HepG2 (cell line): ENCODE measurements around the gene SLC66A3. TPM values are rescaled to one million over a fixed set of nuclear protein-coding genes. Genes with fewer than 3 reads are reported as not detected.
A peak's percentile ranks its signal among the peaks of the same experiment; 100 is the strongest.

Source experiments
- AFF4 ChIP-seq: sonication (generic); formaldehyde crosslinking; IDR thresholded peaks from 2 replicates; pipeline ENCODE4 v1.4.0; 2020; ENCODE audit warnings: missing genetic modification reagents
- ARNT ChIP-seq: fragments of 450-650 bp; IDR thresholded peaks from 2 replicates; pipeline ENCODE4 v1.6.1; 2017
- ATF2 ChIP-seq: sonication (generic); formaldehyde crosslinking; IDR thresholded peaks from 2 replicates; pipeline ENCODE4 v1.4.0; 2020; ENCODE audit warnings: missing genetic modification reagents
- HNRNPLL ChIP-seq: fragments of 200-400 bp; formaldehyde crosslinking; IDR thresholded peaks from 2 replicates; pipeline ENCODE4 v1.6.1; 2017; ENCODE audit warnings: mild to moderate bottlenecking, low read depth, low read length; ENCODE audit not compliant: poor library complexity, severe bottlenecking
- JARID2 ChIP-seq: sonication (generic); formaldehyde crosslinking; IDR thresholded peaks from 2 replicates; pipeline ENCODE4 v1.8.1; 2023; ENCODE audit warnings: missing genetic modification reagents, inconsistent platforms; ENCODE audit not compliant: insufficient replicate concordance
- RFXAP ChIP-seq: sonication (generic); formaldehyde crosslinking; IDR thresholded peaks from 2 replicates; pipeline ENCODE4 v1.4.0; 2020; ENCODE audit warnings: missing genetic modification reagents, borderline replicate concordance
- SIN3A ChIP-seq: IDR thresholded peaks from 2 replicates; pipeline ENCODE4 v1.6.1; 2011; ENCODE audit warnings: low read depth, mild to moderate bottlenecking, control low read depth, low read length, borderline replicate concordance
- SMAD1 ChIP-seq: sonication (generic); formaldehyde crosslinking; IDR thresholded peaks from 2 replicates; pipeline ENCODE4 v1.4.0; 2020; ENCODE audit warnings: missing genetic modification reagents, low read depth, mild to moderate bottlenecking, borderline replicate concordance
- SRSF4 ChIP-seq: fragments of 200-400 bp; formaldehyde crosslinking; IDR thresholded peaks from one replicate; pipeline ENCODE4 v1.6.1; 2018; ENCODE audit warnings: mild to moderate bottlenecking, low read depth, low read length, moderate library complexity; ENCODE audit not compliant: poor library complexity, severe bottlenecking
- ZBTB40 ChIP-seq, 2 experiments: fragments of 450-650 bp in 1 of 2; sonication (generic) in 1 of 2; formaldehyde crosslinking in 1 of 2; IDR thresholded peaks; 2 replicates each; pipeline versions ENCODE4 v1.6.1 to v1.8.0; 2016 to 2022; ENCODE audit warnings: antibody characterized with exemption in 1 of 2, mild to moderate bottlenecking in 1 of 2, missing genetic modification reagents in 1 of 2
- ZNF331 ChIP-seq: sonication (generic); formaldehyde crosslinking; IDR thresholded peaks from 2 replicates; pipeline ENCODE4 v1.4.0; 2020; ENCODE audit warnings: missing genetic modification reagents
- ZNF333 ChIP-seq: sonication (generic); formaldehyde crosslinking; IDR thresholded peaks from 2 replicates; pipeline ENCODE4 v1.4.0; 2020; ENCODE audit warnings: mild to moderate bottlenecking, missing genetic modification reagents, borderline replicate concordance
- ZNF605 ChIP-seq: sonication (generic); formaldehyde crosslinking; IDR thresholded peaks from 2 replicates; pipeline ENCODE4 v1.8.0; 2022; ENCODE audit warnings: mild to moderate bottlenecking, missing genetic modification reagents
- polyA plus RNA-seq, 8 experiments: library from polyadenylated mRNA; depleted of rRNA in 3 of 8; stranded (reverse) in 7 of 8; unstranded in 1 of 8; fragments of >200 nt; fragmentation: Illumina TruSeq in 4 of 8; extraction: Trizol in 4 of 8; gene quantifications; 2 replicates each; pipeline versions ENCODE4 v1.2.1 to v1.2.3, GENCODE V29; 2011 to 2016; ENCODE audit warnings: low read depth in 4 of 8, missing spikeins in 1 of 8, mixed read lengths in 1 of 8; ENCODE audit not compliant: insufficient read depth in 1 of 8
- total RNA-seq, 5 experiments: library from RNA; depleted of rRNA; stranded (reverse); fragments of >200 nt; fragmentation: Illumina TruSeq; extraction: Trizol; gene quantifications; 2 replicates each; pipeline ENCODE4 v1.2.3, GENCODE V29; 2016; ENCODE audit warnings: low read depth in 1 of 5

Gene SLC66A3
- total and polyA plus RNA-seq, 2 of the 13 experiments (the other 11 are each of a cell fraction or from before 2014, with no cell fraction given) = 2.2 to 3.7 TPM

GRCh38 chr2:11129598-11130449, 25.4 kb upstream of the SLC66A3 start (continued):
- no peak for TF ChIP-seq ZBTB40 (IDR thresholded peaks at IDR 0.05)
- TF ChIP-seq ZBTB40 (CRISPR knock-in tag; IDR thresholded peaks at IDR 0.05) = peak; percentile 48; the same call in 1 of the 2 replicates
- no peak for TF ChIP-seq ATF2 (CRISPR knock-in tag)
- TF ChIP-seq HNRNPLL = peak; percentile 46
- TF ChIP-seq RFXAP (CRISPR knock-in tag) = peak; percentile 91
- TF ChIP-seq SIN3A = 0 out of 2 replicates have a peak, but pooled peaks have one; percentile 26
- TF ChIP-seq ZNF331 = peak; percentile 71; the same call in 1 of the 2 replicates
- no peak for TF ChIP-seq ARNT
- TF ChIP-seq SRSF4 = no peak
- TF ChIP-seq JARID2 (CRISPR knock-in tag) = no peak
- peak; percentile 90 for TF ChIP-seq SMAD1 (CRISPR knock-in tag)
- TF ChIP-seq ZNF605 (CRISPR knock-in tag) = no peak
- TF ChIP-seq ZNF333 (CRISPR knock-in tag) = no peak
- TF ChIP-seq AFF4 = no peak
